Measurements from ENCODE around the gene FBXO48.

Gene FBXO48

DNA sequence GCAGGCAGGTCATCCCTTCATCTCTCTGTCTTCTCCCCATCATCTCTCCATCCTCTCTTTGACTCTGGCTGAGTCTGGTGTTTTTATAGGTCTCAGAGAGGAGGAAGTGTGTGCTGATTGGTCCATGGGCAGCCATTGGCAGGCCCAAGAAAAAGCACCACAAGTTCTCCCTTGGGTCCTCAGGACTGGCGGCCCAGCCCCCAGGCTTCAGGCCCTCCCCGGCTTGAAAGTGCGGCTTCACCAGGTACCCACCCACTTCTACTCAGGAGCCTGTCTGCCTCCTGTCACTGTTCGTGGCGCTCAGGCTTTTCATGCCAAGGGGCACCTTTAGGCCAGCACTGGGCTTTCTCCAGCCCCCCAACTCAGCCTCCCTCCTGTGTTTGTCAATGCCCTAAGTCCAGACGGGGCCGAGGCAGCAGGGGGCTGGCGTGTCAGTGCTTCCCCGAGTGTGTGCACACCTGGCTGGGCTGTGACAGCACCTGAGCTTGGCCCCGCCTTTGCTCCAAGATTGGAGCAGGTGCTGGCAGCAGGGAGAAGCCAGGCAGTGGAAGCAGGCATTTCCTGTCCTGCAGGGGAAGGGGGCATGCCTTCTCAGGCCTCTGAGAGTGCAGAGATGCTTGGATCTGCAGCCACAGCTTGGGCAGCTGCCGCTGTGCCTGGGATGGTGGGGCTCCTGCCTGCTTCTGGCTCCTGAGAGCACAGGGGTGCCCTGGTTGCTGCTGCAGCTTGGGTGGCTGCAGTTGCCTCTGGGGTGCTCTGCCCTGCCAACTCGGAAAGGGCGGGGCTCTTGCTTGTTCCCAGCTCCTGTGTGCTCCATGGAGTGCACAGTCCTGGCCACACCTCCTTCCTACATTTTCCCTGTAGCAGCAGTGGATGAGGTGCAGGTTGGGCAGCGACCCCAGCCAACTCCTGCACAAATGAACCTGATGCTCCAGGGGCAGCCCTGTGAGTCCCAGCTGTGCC lies 34.1 kb downstream of the FBXO48 start:
- DNase-seq, result no peak

DNA sequence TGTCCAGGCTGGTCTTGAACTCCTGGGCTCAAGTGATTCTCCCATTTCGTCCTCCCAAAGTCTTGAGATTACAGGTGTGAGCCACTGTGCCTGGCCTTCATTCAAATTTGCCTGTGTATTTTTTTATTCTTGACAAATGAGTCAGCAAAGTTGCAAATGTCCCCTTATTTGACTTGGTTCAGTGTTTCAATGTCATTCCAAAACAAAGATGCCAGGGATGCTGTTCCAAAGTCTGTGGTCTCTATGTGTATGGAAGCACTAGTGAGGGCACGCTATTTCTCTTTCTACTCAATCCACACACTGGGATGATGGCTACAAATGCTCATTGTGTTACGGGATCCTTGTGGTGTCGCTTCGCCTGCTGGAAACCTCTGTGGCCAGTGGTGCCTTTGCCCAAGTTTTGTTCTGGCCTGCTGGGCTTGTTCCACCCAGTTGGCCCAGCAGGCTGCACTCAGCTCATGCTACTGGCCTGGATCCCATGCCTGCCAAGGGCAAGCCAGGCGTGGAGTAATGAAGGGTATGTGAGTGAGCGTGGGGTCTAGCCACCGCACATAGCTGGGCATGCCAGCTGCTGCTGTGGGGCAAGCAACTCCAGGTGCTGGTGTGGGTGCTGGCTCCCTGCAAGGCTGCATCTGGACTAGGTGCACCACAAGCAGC lies 35.6 kb downstream of the FBXO48 start:
- DNase-seq, result no peak

DNA sequence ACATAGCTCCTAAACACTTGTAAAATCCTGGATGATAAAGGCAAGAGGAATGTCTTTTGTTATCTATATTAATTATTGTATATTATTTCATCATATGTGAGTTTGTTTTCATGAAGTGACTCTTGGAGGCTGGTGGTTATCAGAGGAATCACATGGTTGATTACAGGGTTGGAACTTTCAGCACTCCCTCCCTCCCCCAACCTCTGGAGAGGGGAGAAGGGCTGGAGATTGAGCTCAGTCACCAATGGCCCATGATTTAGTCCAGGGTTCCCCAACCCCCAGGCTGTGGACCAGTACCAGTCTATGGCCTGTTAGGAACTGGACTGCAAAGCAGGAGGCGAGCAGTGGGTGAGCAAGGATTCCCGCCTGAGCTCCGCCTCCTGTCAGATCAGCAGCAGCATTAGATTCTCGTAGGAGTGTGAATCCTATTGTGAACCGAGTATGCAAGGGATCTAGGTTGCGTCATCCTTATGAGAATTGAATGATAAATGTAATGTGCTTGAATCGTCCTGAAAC lies 37.7 kb downstream of the FBXO48 start:
- no peak for DNase-seq

DNA sequence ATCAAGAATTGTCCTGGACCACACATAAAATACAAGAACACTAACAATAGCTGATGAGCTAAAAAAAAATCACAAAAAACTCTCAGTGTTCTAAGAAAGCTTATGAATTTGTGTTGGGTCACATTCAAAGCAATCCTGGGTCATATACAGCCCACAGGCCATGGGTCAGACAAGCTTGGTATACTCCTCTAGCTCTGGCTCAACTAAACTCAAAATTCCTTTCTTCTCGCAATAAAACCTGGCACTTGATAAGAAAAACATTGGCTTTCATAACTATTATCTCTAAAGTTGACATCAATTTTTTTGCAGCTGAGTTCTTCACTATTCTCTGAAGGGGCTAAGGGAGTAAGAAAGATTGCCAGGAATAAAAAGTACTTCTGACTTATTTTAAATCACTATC lies 38.3 kb downstream of the FBXO48 start:
- no peak for DNase-seq

DNA sequence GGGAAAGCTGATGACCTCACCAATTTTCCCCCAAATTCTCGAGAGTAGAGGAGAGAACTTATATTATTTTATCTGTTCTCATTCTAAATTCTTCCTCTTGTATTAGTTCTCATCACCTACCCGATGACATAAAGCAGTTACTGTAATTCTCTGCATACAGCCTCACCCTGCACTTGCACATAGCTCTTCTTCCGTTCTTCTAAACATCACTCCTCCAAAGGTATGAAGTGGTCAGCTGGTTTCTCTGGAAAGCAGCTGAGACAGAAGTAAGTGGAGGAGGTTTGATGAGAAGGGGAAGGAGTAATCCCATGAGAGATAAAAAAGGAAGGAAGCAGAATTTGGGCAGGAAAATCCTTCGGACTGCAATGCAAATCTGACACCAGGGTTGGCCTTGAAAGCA lies 39.0 kb downstream of the FBXO48 start:
- no peak for DNase-seq

DNA sequence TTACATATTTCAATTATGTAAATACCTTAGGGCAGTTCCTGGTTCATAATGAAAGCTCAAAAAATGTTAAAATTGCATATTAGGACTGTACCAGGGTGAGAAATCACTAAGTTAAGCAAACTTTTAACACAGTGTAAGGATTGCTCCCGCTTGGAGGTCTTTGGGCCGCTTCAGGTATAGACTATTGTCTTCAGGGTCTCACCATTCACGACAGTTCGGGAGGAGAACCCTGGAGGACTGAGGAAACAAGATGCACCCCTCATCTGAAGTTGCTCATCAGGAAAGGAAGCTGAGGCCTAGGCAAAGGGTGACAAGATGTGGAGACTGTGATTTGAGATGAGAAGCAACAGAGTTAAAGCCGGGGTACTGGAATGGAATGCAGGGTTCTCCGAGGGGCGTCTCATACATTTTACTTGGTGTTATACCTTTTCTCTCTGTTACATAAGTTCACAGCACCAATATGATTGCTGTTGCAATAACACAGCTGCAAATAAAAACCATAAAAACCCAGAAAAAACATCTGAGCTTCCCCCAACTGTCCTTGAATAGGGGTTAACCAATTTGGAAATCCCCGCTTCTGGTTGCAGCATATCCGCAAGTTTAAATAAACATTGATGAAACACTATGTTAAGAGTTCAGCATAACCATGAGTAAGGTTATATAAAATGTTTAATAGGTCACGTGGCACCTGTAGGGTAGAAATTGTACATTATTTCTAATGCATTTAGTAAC lies 40.1 kb downstream of the FBXO48 start:
- DNase-seq, result no peak

DNA sequence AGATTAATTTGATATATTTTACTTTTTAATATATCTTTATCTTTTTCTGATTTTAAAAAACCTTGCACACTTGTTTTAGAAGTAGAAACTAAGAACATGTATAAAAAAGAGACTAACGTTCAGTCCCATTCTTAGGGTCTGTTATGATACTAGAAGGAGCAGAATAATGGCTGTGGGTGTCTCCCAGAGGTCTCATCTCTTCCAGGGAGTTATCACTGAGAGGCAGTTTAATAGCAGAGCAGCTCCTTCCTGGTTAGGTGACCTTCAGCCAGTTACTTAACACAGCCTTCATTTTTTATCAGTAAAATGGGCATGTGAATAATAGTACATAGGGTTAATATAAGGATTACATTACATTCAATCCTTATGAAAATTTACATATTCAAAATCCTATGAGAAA lies 40.6 kb downstream of the FBXO48 start:
- no peak for DNase-seq

DNA sequence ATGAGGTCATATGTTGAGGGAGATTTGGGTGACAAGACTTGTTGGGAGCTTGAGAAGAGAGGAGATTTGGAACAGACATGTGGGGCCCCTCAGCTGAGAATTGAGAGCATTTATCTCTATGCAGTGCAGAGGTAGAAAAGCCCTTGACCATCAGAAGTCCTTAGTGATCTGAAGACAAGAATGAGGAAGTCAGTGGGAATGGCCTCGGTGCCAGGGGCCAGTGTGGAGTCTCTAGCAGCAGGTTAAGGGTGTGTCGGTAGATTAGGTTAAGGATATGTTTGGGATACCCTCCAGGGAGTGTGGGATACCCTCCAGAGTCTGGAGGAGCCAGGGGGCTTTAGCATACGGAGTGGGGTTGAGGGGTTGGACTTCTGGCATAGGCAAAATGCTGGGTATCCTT lies 41.6 kb downstream of the FBXO48 start:
- DNase-seq, result no peak

DNA sequence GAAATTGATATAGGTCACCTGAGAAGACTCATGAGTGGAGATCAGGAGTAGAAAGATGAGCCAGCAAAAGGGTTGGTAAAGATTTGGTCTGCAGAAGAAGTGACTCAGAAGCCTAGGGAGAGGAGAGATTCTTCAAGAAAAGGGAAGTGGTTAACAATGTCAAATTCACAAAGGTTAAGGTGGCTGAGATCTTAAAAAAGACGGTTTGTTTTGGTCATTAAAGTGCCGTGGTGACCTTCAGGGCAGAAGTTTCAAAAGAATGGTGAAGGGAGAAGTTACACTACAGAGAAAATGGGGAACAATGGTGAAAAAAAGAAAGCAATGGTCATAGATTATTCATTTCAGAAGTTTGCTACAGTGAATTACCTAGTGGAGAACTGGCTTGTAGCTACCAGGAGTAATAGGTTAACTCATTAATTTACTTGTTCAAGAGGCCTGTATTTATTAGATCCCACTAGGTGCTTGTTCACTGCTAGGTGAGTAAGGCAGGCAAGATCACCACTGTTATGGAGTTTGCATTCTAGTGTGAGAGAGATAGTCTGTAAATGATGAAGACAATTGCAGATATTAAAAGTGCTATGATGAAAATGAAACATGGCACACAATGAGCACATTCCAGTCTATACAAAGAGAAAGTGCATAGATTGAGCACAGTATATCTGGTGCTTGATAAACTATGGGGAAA lies 43.0 kb downstream of the FBXO48 start:
- no peak for DNase-seq

DNA sequence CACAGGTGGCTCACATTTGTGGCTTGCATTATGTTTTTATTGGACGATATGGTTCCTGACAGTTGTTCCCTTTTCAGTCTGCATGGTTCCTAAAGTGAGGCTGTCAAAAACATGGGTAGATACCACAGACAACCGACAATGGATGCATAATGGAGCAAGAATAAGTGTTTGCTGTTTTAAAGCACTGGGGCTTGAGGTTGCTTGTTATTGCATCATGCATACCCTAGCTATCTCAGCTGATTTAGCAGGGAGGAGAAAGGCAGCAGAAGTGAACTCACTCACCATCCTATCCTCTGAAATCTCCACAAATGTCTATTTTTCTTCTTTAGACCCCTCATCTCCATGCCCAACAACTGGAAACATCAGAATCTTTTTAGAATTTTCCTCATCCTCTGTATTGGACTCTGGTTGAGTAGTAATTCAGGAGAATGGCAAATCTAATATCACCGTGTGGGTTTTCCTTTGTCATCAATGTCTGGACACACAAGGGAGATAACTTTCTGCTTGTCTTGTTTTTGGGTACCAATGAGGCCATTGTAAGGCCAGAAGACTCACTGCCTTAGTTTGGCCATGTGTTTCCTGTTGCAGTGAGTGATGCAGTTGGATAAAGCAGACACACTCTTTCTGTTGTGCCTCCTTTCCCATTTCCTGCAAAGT lies 46.7 kb downstream of the FBXO48 start:
- DNase-seq, result no peak

DNA sequence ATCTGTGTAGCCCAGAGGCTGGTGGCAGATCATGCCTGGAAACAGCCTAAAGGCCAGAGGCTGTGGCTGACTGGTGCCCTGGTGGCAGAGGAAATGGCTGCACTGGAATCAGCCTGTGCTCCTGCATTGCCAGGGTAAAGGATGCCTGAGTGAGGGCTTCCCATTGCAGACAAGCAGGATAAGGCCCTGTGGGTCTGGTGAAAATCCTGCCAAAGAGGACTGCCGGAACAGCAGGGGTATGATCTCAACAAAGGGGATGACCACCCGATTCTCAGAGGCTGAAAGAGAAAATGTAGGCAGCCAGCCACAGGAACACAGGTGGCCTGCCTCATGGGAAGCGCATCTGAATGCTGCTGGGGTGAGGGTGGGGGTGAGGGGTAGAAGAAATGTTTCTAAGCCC lies 48.2 kb downstream of the FBXO48 start:
- DNase-seq, result no peak

DNA sequence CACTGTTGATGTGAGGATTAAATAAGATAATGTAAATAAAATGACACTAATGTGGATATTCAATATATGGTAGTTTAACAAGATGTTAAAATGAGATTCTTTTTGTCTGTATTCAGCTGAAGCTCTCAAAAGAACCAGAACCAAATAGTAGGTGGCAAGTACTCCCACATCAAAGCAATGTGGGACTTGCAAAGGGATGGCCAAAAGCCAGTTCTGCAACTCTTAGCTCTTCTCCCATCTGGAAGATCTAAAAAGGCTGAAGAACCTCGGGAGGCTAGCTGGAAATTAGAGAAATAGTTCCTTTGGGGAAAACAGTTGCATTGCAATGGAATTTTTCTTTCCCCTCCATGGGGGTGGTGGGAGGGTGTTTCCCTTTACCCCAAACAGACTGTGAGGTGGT lies 48.7 kb downstream of the FBXO48 start:
- DNase-seq, result no peak

DNA sequence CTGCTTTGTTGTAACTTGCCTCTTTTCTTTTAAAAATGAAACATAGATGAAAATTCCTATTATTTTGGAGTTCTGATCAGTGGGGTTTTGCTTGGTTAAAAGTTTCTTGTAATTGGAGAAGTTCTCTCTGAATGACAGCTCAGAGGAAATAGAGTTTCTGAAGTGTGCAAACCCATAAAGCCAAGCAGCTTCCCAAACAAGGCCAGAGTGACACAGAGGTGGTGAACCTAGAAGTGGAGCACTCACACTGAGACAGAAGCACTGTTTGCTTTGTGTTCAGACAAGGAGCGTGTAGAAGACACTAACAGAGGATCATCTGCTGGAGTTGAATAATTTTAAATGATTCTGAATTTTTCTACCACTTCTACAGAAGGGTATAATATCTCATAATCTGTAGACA lies 49.2 kb downstream of the FBXO48 start:
- no peak for DNase-seq

DNA sequence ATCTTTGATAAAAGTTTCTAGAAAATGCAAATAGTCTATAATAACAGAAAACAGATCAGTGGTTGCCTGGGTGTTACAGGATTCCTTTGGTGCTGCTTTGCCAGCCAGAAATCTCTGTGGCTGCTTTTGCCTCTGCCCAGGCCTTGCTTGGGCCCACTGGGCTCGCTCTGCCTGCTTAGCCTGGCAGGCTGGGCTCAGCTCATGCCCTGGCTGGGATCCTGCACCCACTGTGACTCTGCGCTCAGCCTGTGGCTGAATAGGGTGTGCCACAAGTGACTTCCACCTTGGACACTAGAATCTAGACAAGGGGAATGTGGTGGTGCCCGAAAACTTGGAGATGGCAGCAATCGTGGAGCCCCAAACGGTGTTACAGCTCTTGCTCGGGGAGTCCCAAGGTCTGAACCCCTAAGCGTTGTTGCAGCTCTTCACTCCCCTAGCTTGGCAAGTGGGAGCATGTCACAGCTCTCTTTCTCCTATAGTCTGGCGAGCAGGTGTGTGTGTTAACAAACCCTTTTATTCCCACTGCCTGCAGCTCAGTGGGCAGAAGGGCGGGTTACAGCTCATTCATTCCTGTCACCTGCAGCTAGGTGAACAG lies 50.9 kb downstream of the FBXO48 start:
- no peak for DNase-seq

DNA sequence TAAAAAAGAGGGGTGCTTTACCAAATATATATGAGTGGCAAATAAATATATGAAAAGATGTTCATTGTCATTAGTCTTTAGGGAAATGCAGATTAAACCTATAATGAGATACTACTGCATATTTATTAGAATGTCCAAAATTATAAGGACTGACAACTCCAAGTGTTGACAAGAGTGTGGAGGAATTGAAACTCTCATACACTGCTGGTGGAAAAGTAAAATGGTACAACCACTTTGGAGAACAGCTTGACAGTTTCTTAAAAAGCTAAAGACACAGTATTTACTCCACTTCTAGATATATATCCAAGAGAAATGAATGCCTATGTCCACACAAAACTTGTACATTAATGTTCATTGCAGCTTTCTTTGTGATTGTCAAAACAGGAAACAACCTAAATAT lies 51.6 kb downstream of the FBXO48 start:
- no peak for DNase-seq

DNA sequence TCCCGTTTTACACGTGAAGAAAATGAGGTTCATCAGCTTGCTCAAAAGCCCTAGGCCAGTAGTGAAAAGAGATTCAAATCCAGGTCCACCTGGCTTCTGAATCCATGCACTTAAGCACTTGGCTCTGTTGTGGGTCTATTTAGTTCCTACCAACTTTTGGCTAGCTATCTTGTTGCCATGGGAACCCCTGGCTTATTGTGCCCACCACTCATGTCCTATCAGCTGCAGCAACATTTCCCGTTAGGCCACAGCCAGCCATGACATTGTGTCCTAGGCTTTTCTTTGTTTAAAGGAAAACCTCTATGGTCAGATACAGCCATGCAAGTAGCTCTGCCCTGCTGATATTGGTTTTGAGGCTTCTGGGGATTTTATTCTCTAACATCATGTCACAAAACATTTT lies 52.2 kb downstream of the FBXO48 start:
- no peak for DNase-seq

DNA sequence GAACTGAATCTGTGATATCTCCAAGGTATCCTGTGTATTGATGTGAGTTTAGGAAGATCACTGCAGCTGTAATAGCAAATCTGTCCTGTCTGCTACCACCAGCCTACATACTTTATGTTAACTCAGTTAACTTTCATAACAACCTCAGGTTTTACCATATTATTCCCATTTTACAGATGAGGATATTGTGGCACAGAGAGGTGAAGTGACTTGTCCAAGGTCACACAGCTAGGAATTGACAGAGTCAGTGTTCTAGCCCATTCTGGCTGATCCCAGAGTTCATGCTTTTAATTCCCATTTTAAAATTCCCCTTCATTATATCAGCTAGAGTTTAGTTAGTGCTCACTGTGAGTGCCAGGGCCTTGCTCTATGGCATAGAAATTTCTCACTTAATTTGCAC lies 52.6 kb downstream of the FBXO48 start:
- no peak for DNase-seq

DNA sequence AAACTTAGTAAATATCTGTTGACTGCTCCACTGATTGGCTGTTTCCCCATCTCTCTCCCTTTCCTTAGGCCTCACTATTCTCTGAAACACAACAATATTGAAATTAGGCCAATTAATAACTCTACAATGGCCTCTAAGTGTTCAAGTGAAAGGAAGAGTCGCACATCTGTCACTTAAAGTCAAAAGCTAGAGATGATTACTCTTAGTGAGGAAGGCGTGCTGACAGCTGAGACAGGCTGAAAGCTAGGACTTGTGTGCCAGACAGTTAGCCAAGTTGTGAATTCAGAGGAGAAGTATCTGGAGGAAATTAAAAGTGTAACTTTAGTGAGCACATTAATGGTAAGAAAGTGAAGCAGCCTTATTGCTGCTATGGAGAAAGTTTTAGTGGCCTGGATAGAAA lies 53.6 kb downstream of the FBXO48 start:
- DNase-seq, result no peak

DNA sequence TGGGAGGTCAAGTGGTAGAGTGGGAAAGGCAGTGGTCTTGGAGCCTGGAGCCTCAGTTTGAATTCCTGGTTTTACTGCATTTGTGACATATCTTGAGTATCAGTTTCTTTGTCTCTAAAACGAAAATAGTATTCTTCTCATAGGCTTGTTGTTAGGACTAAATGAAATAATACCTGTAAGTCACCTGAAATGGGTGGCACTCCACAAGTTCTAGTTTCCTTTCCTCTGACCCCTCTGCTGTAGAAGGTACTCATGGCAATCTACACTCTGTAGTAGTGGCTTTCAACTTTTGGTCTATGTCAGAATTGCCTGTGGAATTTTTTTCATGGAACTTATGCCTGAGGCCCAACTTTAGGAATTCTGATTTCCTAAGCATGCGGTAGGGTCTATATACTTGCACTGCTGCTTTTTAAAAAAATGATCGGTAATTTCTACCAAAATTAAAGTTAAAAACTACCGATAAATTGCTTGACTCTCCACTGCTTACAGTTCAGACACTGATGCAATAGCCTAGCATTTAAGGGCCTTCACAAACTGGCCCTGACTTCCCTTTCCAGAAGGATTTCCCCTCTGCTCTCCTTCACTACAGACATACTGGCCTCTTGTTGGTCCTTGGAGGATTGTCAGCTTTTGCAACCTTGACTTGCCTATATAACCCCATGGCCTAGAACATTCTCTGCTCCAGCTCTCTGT lies 54.8 kb downstream of the FBXO48 start:
- DNase-seq, result no peak

DNA sequence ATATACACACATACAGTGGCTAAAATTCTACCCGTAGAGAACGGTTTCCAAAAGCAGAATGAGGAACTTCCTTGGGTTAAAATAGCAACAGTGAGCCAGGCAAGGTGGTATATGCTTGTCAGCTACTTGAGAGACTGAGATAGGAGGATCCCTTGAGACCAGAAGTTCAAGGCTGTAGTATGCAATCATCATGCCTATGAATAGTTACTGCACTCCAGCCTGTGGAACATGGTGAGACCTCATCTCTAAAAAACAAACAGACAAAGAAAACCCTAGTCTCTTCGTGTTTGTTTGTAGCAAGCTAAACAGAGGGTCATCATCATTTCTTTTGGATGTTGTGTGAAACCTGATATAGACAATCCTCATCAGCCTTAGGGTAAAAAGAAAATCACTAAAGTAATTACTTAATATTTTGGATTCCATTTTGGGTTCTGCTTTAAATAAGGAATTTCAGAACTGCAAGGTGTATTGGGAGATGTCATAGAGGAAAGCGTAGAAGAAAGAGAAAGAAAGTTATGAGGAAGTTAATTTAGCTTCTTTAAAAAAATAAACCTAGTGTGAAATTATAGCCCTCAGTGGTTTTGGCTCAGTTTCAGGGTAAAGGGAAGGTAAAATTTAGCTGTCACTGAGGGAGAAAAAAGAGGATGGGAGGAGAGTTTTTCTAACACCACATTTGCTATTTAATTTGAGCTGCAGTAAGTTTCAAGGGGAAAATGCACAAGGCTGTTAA lies 55.5 kb downstream of the FBXO48 start:
- DNase-seq, result no peak
